GM15510 (cell line): ENCODE data around the gene TOPBP1.

Experiments
- POLR2A ChIP-seq: IDR thresholded peaks from 3 replicates; pipeline ENCODE4 v1.6.1; 2011; ENCODE audit warnings: borderline replicate concordance; ENCODE audit not compliant: insufficient read length; ENCODE audit errors: extremely low read depth

The TOPBP1 gene

GRCh38 chr3:133595341-133595740, 66.4 kb downstream of the TOPBP1 start:
- no peak for TF ChIP-seq POLR2A

- TF ChIP-seq POLR2A = no peak
These were observed 68.5 kb downstream of the TOPBP1 start for GRCh38 chr3:133593243-133593642.

GRCh38 chr3:133592843-133593242, 68.9 kb downstream of the TOPBP1 start:
- no peak for TF ChIP-seq POLR2A

- no peak for TF ChIP-seq POLR2A
These were observed 70.4 kb downstream of the TOPBP1 start for GRCh38 chr3:133591271-133591742.

- TF ChIP-seq POLR2A = no peak
These were observed 72.2 kb downstream of the TOPBP1 start for GRCh38 chr3:133589503-133589902.

GRCh38 chr3:133588784-133589465, 72.8 kb downstream of the TOPBP1 start:
- TF ChIP-seq POLR2A = no peak

GRCh38 chr3:133588035-133588434, 73.7 kb downstream of the TOPBP1 start:
- TF ChIP-seq POLR2A = no peak

- TF ChIP-seq POLR2A = no peak
These were observed 78.3 kb downstream of the TOPBP1 start for GRCh38 chr3:133583396-133583795.

GRCh38 chr3:133578548-133579191, 83.1 kb downstream of the TOPBP1 start:
- TF ChIP-seq POLR2A = no peak

GRCh38 chr3:133576169-133576568, 85.6 kb downstream of the TOPBP1 start:
- TF ChIP-seq POLR2A = no peak

GRCh38 chr3:133575086-133575485, 86.7 kb downstream of the TOPBP1 start:
- TF ChIP-seq POLR2A = no peak

GRCh38 chr3:133574260-133574881, 87.4 kb downstream of the TOPBP1 start:
- TF ChIP-seq POLR2A = peak; percentile 66

- TF ChIP-seq POLR2A = peak; percentile 86
These were observed 88.0 kb downstream of the TOPBP1 start, which contains the start of gene CDV3 for GRCh38 chr3:133573629-133574194. TSS of gene CDV3 (plus strand) at chr3:133573686. CDS start at chr3:133574045, 359 bp downstream.

GRCh38 chr3:133573054-133573628, 88.6 kb downstream of the TOPBP1 start:
- TF ChIP-seq POLR2A = peak; percentile 76

- TF ChIP-seq POLR2A = no peak
These were observed 89.3 kb downstream of the TOPBP1 start for GRCh38 chr3:133572158-133573053.

- no peak for TF ChIP-seq POLR2A
These were observed 90.8 kb downstream of the TOPBP1 start for GRCh38 chr3:133570937-133571320.
